ENCODE measurements around the gene CNTN3.

GRCh38 chr3:74626011-74626410 lies 11.6 kb upstream of the CNTN3 start:
- TF ChIP-seq POLR2A (IDR thresholded peaks at IDR 0.05): no peak
- TF ChIP-seq CTCF (IDR thresholded peaks at IDR 0.05): no peak
